ENCODE measurements around the gene ZBTB7C.

Gene ZBTB7C

DNA sequence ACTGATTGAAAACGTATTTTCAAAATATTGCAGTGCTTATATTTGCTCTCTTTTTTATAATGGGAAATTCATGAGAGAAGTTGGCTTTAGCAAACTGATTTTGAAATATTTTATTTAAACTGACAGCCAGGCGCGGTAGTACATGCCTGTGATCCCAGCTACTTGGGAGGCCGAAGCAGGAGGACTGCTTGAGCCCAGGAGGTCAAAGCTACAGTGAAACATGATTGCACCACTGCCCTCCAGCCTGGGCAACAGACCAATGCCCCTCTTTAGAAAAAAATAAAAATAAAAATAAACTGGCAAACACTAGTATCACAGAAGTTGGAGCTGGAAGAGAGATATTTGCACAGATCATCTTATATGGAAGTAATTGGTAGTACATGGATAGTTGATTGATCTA is 20.7 kb downstream of the ZBTB7C start:
- Histone ChIP-seq H3K9me2 (replicated peaks; ENCODE audit: insufficient read depth, low read length) (no peaks in the 10 kb centered on the region), H3K36me3 (ENCODE audit: low read length) (no peaks in the 10 kb centered on the region), H4K20me1 (ENCODE audit: low read depth, low read length) (no peaks in the 10 kb centered on the region), H3K27ac (ENCODE audit: low read depth, low read length) (no peak overlapping the region), H2AFZ (ENCODE audit: low read depth, low read length, severe bottlenecking) (no peak overlapping the region), H3K9ac (ENCODE audit: low read length) (no peak overlapping the region), H3K4me2 (ENCODE audit: low read depth, low read length, poor library complexity, severe bottlenecking) (no peak overlapping the region), H3K4me3 (ENCODE audit: insufficient read depth, low read length, poor library complexity, severe bottlenecking) (no peak overlapping the region), H3K79me2 (ENCODE audit: insufficient read depth, low read length) (no peaks in the 10 kb centered on the region), H3F3A (ENCODE audit: insufficient read depth) (no peaks in the 10 kb centered on the region), H3K9me3 (ENCODE audit: insufficient read depth, low read length) (no peaks in the 10 kb centered on the region), H3K27me3 (ENCODE audit: low read length) (no peaks in the 10 kb centered on the region)
- TF ChIP-seq, protein P1, sequence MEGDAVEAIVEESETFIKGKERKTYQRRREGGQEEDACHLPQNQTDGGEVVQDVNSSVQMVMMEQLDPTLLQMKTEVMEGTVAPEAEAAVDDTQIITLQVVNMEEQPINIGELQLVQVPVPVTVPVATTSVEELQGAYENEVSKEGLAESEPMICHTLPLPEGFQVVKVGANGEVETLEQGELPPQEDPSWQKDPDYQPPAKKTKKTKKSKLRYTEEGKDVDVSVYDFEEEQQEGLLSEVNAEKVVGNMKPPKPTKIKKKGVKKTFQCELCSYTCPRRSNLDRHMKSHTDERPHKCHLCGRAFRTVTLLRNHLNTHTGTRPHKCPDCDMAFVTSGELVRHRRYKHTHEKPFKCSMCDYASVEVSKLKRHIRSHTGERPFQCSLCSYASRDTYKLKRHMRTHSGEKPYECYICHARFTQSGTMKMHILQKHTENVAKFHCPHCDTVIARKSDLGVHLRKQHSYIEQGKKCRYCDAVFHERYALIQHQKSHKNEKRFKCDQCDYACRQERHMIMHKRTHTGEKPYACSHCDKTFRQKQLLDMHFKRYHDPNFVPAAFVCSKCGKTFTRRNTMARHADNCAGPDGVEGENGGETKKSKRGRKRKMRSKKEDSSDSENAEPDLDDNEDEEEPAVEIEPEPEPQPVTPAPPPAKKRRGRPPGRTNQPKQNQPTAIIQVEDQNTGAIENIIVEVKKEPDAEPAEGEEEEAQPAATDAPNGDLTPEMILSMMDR (IDR thresholded peaks at IDR 0.05; ENCODE audit: insufficient read depth, low read length, poor library complexity, severe bottlenecking): no peak
- TF ChIP-seq EZH2phosphoT487 (conservative IDR thresholded peaks at IDR 0.05; ENCODE audit: low read length): no peak

DNA sequence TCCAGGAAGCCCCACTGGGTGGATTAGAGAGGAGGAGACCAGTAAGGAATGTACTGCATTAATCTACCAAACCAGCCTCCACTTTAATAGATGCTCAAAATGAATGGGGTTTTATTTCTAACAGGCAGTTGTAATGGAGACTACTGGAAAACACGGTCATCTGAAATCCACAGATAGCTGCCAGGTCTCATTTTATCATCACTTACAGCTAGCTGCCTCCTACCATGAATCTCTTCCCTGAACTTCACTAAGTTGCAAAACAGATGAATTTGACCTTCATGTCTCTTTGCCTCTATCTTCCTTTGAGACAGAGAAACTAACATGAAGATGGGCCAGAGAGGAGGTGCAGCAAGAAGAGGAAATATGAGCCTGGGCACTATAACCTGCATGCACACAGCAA is 21.9 kb downstream of the ZBTB7C start:
- no peaks in the 10 kb centered on the region for H3K36me3 ChIP-seq (ENCODE audit: low read length)
- H3K27me3 ChIP-seq (ENCODE audit: low read length): no peaks in the 10 kb centered on the region
- H3K9ac ChIP-seq (ENCODE audit: low read length): no peak overlapping the region
- H2AFZ ChIP-seq (ENCODE audit: low read depth, low read length, severe bottlenecking): no peak overlapping the region
- H3K27ac ChIP-seq (ENCODE audit: low read depth, low read length): no peak overlapping the region
- no peaks in the 10 kb centered on the region for H3F3A ChIP-seq (ENCODE audit: insufficient read depth)
- H3K4me3 ChIP-seq (ENCODE audit: insufficient read depth, low read length, poor library complexity, severe bottlenecking): no peak overlapping the region
- H3K9me2 ChIP-seq (replicated peaks; ENCODE audit: insufficient read depth, low read length): no peaks in the 10 kb centered on the region
- no peak for TF ChIP-seq EZH2phosphoT487 (conservative IDR thresholded peaks at IDR 0.05; ENCODE audit: low read length)
- TF ChIP-seq, protein P1 (IDR thresholded peaks at IDR 0.05; ENCODE audit: insufficient read depth, low read length, poor library complexity, severe bottlenecking): no peak
- H3K9me3 ChIP-seq (ENCODE audit: insufficient read depth, low read length): no peaks in the 10 kb centered on the region
- no peaks in the 10 kb centered on the region for H4K20me1 ChIP-seq (ENCODE audit: low read depth, low read length)
- H3K4me2 ChIP-seq (ENCODE audit: low read depth, low read length, poor library complexity, severe bottlenecking): no peak overlapping the region
- H3K79me2 ChIP-seq (ENCODE audit: insufficient read depth, low read length): no peaks in the 10 kb centered on the region

DNA sequence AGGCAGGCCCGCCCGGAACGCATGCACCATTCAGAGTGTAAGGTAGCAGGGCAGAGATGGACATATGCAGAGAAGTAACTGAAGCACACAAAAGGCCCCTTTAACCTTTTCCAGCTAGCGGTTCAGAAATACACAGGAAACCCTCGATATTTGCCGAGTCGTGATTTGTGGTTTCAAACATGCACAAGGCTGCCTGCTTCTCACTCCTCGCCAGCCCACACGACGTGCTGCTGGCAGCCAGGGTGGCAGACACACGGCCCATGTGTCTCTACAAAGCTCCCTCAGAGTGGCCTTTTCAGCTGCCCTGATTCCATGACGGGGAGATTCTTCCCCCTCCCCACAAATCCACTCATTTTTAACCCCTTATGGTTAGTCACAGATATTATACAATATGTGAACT is 23.6 kb downstream of the ZBTB7C start:
- H3K79me2 ChIP-seq (ENCODE audit: insufficient read depth, low read length): no peaks in the 10 kb centered on the region
- no peak overlapping the region for H3K27ac ChIP-seq (ENCODE audit: low read depth, low read length)
- H3K36me3 ChIP-seq (ENCODE audit: low read length): no peaks in the 10 kb centered on the region
- no peaks in the 10 kb centered on the region for H3F3A ChIP-seq (ENCODE audit: insufficient read depth)
- H3K4me2 ChIP-seq (ENCODE audit: low read depth, low read length, poor library complexity, severe bottlenecking): no peak overlapping the region
- H4K20me1 ChIP-seq (ENCODE audit: low read depth, low read length): no peaks in the 10 kb centered on the region
- no peak overlapping the region for H3K4me3 ChIP-seq (ENCODE audit: insufficient read depth, low read length, poor library complexity, severe bottlenecking)
- TF ChIP-seq EZH2phosphoT487 (conservative IDR thresholded peaks at IDR 0.05; ENCODE audit: low read length): no peak
- TF ChIP-seq, protein P1 (IDR thresholded peaks at IDR 0.05; ENCODE audit: insufficient read depth, low read length, poor library complexity, severe bottlenecking): no peak
- H3K9me2 ChIP-seq (replicated peaks; ENCODE audit: insufficient read depth, low read length): no peaks in the 10 kb centered on the region
- H3K27me3 ChIP-seq (ENCODE audit: low read length): no peaks in the 10 kb centered on the region
- H2AFZ ChIP-seq (ENCODE audit: low read depth, low read length, severe bottlenecking): no peak overlapping the region
- no peaks in the 10 kb centered on the region for H3K9me3 ChIP-seq (ENCODE audit: insufficient read depth, low read length)
- no peak overlapping the region for H3K9ac ChIP-seq (ENCODE audit: low read length)

All from SU-DHL-6 (cell line).